A549 (cell line): ENCODE measurements around the gene MAGI2. TPM values are rescaled to one million over a fixed set of nuclear protein-coding genes. Genes with fewer than 3 reads are reported as not detected.

Experiments used
- ATAC-seq, 2 experiments: fragments of 200-7000 bp in 1 of 2; fragments of >200 bp in 1 of 2; cut with Nextera tagmentation in 1 of 2; cut with Tn5 transposase in 1 of 2; 3 replicates each; pipeline versions ENCODE4 v1.8.0 to v1.9.1; 2018 to 2020; ENCODE audit warnings: mild to moderate bottlenecking in 1 of 2, moderate library complexity in 1 of 2
- CTCF ChIA-PET: fragments of 300-600 bp; sonication (Branson Sonifier 250); formaldehyde crosslinking; extraction: SDS; loops from one replicate; lab custom pipeline; 2021; ENCODE audit warnings: antibody characterized with exemption, inconsistent platforms; lab: Yijun Ruan, JAX
- POLR2A ChIA-PET: fragments of 350-600 bp; formaldehyde crosslinking; extraction: SDS; loops from one replicate; lab custom pipeline; 2021; ENCODE audit warnings: antibody characterized with exemption, inconsistent platforms; lab: Yijun Ruan, JAX
- DNase-seq, 2 experiments: peaks; one replicate each; pipeline versions ENCODE4 v3.0.0 to v3.0.0-alpha.2; 2011 to 2016; ENCODE audit warnings: low read depth in 1 of 2, low spot score in 1 of 2
- FAIRE-seq: peaks from 2 replicates; lab custom pipeline; 2011; peaks lifted over from hg19 to GRCh38; lab: Jason Lieb, UNC
- H3K27ac ChIP-seq, 2 experiments: fragments of >200 bp; sonication (Bioruptor Twin); formaldehyde crosslinking; 3 replicates each; pipeline ENCODE4 v1.5.1; 2016 to 2017
- H3K4me1 ChIP-seq: fragments of >200 bp; sonication (Bioruptor Twin); formaldehyde crosslinking; 3 replicates; pipeline ENCODE4 v1.6.1; 2016
- H3K4me2 ChIP-seq: fragments of >200 bp; sonication (Bioruptor Twin); formaldehyde crosslinking; 3 replicates; pipeline ENCODE4 v1.6.1; 2016
- H3K4me3 ChIP-seq: fragments of >200 bp; sonication (Bioruptor Twin); formaldehyde crosslinking; 3 replicates; pipeline ENCODE4 v1.5.1; 2016
- H3K9me3 ChIP-seq: fragments of >200 bp; sonication (Bioruptor Twin); formaldehyde crosslinking; 3 replicates; pipeline ENCODE4 v1.6.1; 2016
- BHLHE40 ChIP-seq: IDR thresholded peaks from 2 replicates; pipeline ENCODE4 v1.6.1; 2012; ENCODE audit warnings: low read depth, low read length, inconsistent platforms
- CEBPB ChIP-seq, 2 experiments: fragments of >200 bp in 1 of 2; sonication (Bioruptor Twin) in 1 of 2; formaldehyde crosslinking in 1 of 2; IDR thresholded peaks; 2 replicates each; pipeline ENCODE4 v1.6.1; 2012 to 2016
- CHD2 ChIP-seq: fragments of 150-350 bp; IDR thresholded peaks from 2 replicates; pipeline ENCODE4 v1.6.1; 2014; ENCODE audit warnings: low read length; ENCODE audit not compliant: partially characterized antibody
- EHF ChIP-seq: fragments of 250-450 bp; sonication (Bioruptor Pico); IDR thresholded peaks from 2 replicates; pipeline ENCODE4 v1.5.0; 2020; ENCODE audit warnings: mild to moderate bottlenecking
- EHMT2 ChIP-seq: fragments of 200-600 bp; sonication (generic); IDR thresholded peaks from 2 replicates; pipeline ENCODE4 v1.6.1; 2016; ENCODE audit warnings: antibody characterized with exemption, low read depth, mild to moderate bottlenecking, moderate library complexity
- EP300 ChIP-seq, 2 experiments: fragments of >200 bp; sonication (Bioruptor Twin); formaldehyde crosslinking; IDR thresholded peaks; 2 replicates in 1 of 2; 3 replicates in 1 of 2; pipeline ENCODE4 v1.6.1; 2016 to 2017
- FOSB ChIP-seq: fragments of 250-450 bp; sonication (Bioruptor Pico); IDR thresholded peaks from 2 replicates; pipeline ENCODE4 v1.5.0; 2020; ENCODE audit warnings: mild to moderate bottlenecking, moderate library complexity
- HEYL ChIP-seq: fragments of 250-450 bp; sonication (Bioruptor Pico); IDR thresholded peaks from 2 replicates; pipeline ENCODE4 v1.8.0; 2021; ENCODE audit warnings: mild to moderate bottlenecking, moderate library complexity
- HOXB5 ChIP-seq: fragments of 250-450 bp; sonication (Bioruptor Pico); IDR thresholded peaks from 2 replicates; pipeline ENCODE4 v1.5.0; 2020; ENCODE audit warnings: mild to moderate bottlenecking, moderate library complexity
- JUN ChIP-seq, 2 experiments: fragments of >200 bp; sonication (Bioruptor Twin); formaldehyde crosslinking; IDR thresholded peaks; 2 replicates in 1 of 2; 3 replicates in 1 of 2; pipeline ENCODE4 v1.6.1; 2016 to 2017
- KDM1A ChIP-seq: fragments of 200-600 bp; sonication (generic); IDR thresholded peaks from 2 replicates; pipeline ENCODE4 v1.6.1; 2016; ENCODE audit warnings: low read depth, mild to moderate bottlenecking
- MAFK ChIP-seq: fragments of 450-650 bp; IDR thresholded peaks from 2 replicates; pipeline ENCODE4 v1.6.1; 2014; ENCODE audit not compliant: partially characterized antibody
- NPAS2 ChIP-seq: fragments of 250-450 bp; sonication (Bioruptor Pico); IDR thresholded peaks from 2 replicates; pipeline ENCODE4 v1.8.0; 2022; ENCODE audit warnings: mild to moderate bottlenecking, moderate library complexity, borderline replicate concordance
- POLR2A ChIP-seq: IDR thresholded peaks from 2 replicates; pipeline ENCODE4 v1.6.1; 2012; ENCODE audit warnings: mild to moderate bottlenecking, low read length
- POLR2AphosphoS2 ChIP-seq: conservative IDR thresholded peaks from 2 replicates; pipeline ENCODE4 v1.6.1; 2012; ENCODE audit warnings: low read length, improper control_type of control experiment, inconsistent platforms
- RARB ChIP-seq: fragments of 250-450 bp; sonication (Bioruptor Pico); IDR thresholded peaks from 2 replicates; pipeline ENCODE4 v1.8.0; 2021; ENCODE audit warnings: mild to moderate bottlenecking, moderate library complexity
- RNF2 ChIP-seq: fragments of 200-600 bp; sonication (generic); IDR thresholded peaks from 2 replicates; pipeline ENCODE4 v1.6.1; 2016; ENCODE audit warnings: low read depth, mild to moderate bottlenecking, antibody characterized with exemption, moderate library complexity, borderline replicate concordance
- TFCP2L1 ChIP-seq: fragments of 250-450 bp; sonication (Bioruptor Pico); IDR thresholded peaks from 2 replicates; pipeline ENCODE4 v1.5.0; 2021; ENCODE audit warnings: mild to moderate bottlenecking
- TP53 ChIP-seq: fragments of 250-450 bp; sonication (Bioruptor Pico); IDR thresholded peaks from 2 replicates; pipeline ENCODE4 v1.5.0; 2021; ENCODE audit warnings: mild to moderate bottlenecking, moderate library complexity
- ZNF302 ChIP-seq: fragments of 250-450 bp; sonication (Bioruptor Pico); IDR thresholded peaks from 2 replicates; pipeline ENCODE4 v1.9.0; 2021; ENCODE audit warnings: inconsistent platforms, mild to moderate bottlenecking, moderate library complexity
- ZSCAN20 ChIP-seq: fragments of 250-450 bp; sonication (Bioruptor Pico); IDR thresholded peaks from 2 replicates; pipeline ENCODE4 v1.8.0; 2022; ENCODE audit warnings: mild to moderate bottlenecking, moderate library complexity
- WGBS: methylation state at CpG from one replicate; pipeline ENCODE4 v1.1.6; 2017; ENCODE audit errors: missing lambda C conversion rate; 5-methylcytosine and 5-hydroxymethylcytosine counted together
- polyA plus RNA-seq, 4 experiments: library from polyadenylated mRNA; depleted of rRNA in 3 of 4; stranded (reverse); fragments of >200 nt; fragmentation: RNase III in 1 of 4; extraction: RNeasy Plus Mini Kit Qiagen cat#74134 plus additional on column Dnase treatment in 1 of 4; gene quantifications; 2 replicates in 3 of 4; 3 replicates in 1 of 4; pipeline ENCODE4 v1.2.3, GENCODE V29; 2011 to 2017
- TF ChIP-seq, protein P1 (sequence below): IDR thresholded peaks from 2 replicates; pipeline ENCODE4 v1.6.1; 2012
- TF ChIP-seq, protein P2 (sequence below): IDR thresholded peaks from 2 replicates; pipeline ENCODE4 v1.6.1; 2012
- TF ChIP-seq, protein P3 (sequence below): fragments of 450-650 bp; IDR thresholded peaks from 2 replicates; pipeline ENCODE4 v1.6.1; 2014; ENCODE audit warnings: antibody characterized with exemption

MAGI2 gene
- polyA plus RNA-seq, 2 of the 4 experiments (the other 2 are of a cell fraction): 0.48 to 0.81 TPM

DNA sequence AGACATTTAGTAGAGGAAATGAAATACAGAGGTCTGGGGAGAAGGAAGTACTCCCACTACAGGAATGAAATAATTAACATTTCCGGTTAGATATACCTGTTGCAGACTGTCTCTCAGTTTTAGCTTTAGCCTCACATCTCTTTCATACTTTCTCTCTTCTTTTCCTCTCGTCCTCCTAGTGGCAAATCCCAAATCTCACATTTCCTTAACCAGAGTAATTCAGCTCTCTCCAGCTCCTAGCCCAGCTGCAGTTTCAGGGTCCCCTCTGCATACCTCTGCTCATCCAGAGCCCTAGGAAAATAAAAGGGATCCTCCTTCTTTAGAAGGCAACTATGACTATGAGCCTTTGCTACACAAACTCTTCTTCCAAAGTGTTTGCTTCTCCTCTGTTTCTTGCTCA lies 1011.7 kb downstream of the MAGI2 start:
- Histone ChIP-seq H3K4me2 (no peak overlapping the region), H3K27ac (no peak overlapping the region), H3K9me3 (no peaks in the 10 kb centered on the region), H3K4me1 (no peaks in the 10 kb centered on the region), H3K4me3 (no peak overlapping the region)
- ATAC-seq: no peak
- 1% methylated on average over 2 of the region's 2 CpGs for WGBS
- no peak for DNase-seq
- no peak for FAIRE-seq
- CTCF ChIA-PET: no interaction called here
- TF ChIP-seq CEBPB (IDR thresholded peaks at IDR 0.05): no peak
- no peak for TF ChIP-seq ZSCAN20
- TF ChIP-seq EHMT2: no peak
- no peak for TF ChIP-seq HEYL (CRISPR knock-in tag)
- no peak for TF ChIP-seq EP300 (IDR thresholded peaks at IDR 0.05)
- TF ChIP-seq, protein P1, sequence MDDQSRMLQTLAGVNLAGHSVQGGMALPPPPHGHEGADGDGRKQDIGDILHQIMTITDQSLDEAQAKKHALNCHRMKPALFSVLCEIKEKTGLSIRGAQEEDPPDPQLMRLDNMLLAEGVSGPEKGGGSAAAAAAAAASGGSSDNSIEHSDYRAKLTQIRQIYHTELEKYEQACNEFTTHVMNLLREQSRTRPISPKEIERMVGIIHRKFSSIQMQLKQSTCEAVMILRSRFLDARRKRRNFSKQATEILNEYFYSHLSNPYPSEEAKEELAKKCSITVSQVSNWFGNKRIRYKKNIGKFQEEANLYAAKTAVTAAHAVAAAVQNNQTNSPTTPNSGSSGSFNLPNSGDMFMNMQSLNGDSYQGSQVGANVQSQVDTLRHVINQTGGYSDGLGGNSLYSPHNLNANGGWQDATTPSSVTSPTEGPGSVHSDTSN: no peak
- no peak for TF ChIP-seq EHF
- TF ChIP-seq POLR2AphosphoS2: no peak
- no peak for TF ChIP-seq NPAS2 (CRISPR knock-in tag)
- TF ChIP-seq MAFK: no peak
- POLR2A ChIA-PET: no interaction called here

DNA sequence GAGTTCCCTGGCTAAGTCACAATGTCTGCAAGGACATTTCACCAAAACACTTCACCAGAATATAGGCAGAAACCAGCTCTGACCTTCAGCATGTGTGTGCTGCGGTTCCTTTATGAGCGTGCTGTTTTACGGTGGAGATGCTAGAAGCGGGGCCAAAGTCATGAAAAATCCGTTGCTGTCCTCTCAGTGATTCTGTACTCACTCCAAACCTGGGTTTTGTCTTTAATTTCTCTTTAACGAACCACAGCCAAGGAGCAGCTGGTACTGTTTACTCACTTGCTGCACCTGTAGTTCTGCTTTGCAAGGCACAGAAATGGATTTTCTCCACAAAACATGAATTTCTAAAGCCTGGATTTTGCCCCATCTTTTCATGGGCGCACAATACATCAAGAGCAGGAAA lies 1015.0 kb downstream of the MAGI2 start:
- TF ChIP-seq ZSCAN20 (no peak), FOSB (CRISPR knock-in tag) (no peak), CHD2 (no peak), BHLHE40 (no peak), HOXB5 (CRISPR knock-in tag) (no peak), ZNF302 (CRISPR knock-in tag) (no peak), KDM1A (no peak), TFCP2L1 (CRISPR knock-in tag) (no peak), RARB (CRISPR knock-in tag) (no peak), POLR2A (no peak), RNF2 (no peak)
- 35% methylated on average over 7 of the region's 7 CpGs for WGBS
- Histone ChIP-seq H3K4me2 (no peak overlapping the region), H3K4me3 (no peak overlapping the region), H3K9me3 (no peaks in the 10 kb centered on the region), H3K27ac (no peak overlapping the region), H3K4me1 (no peaks in the 10 kb centered on the region)
- POLR2A ChIA-PET: no interaction called here
- FAIRE-seq: no peak
- DNase-seq: no peak
- no peak for ATAC-seq
- CTCF ChIA-PET: no interaction called here

DNA sequence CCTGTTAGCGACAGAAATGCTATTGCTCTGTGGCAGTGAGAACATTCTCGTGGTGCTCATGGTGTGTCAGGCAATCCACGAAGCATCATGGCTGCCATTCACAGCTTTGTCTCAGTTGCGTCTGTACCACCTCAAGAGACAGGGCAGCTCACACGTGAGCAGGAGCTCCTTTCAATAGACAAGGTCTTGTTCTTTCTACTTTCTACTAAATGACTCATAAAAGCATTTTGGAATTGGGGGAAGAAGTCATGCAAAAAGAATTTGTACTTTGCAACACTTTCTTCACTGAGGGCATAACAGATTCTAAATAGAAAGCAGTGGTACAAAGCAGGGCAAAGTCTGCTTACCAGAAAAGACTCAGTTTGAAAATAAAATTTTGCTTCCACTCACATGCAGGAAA lies 1016.3 kb downstream of the MAGI2 start:
- TF ChIP-seq, protein P2, sequence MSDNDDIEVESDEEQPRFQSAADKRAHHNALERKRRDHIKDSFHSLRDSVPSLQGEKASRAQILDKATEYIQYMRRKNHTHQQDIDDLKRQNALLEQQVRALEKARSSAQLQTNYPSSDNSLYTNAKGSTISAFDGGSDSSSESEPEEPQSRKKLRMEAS: no peak
- TF ChIP-seq, protein P3, sequence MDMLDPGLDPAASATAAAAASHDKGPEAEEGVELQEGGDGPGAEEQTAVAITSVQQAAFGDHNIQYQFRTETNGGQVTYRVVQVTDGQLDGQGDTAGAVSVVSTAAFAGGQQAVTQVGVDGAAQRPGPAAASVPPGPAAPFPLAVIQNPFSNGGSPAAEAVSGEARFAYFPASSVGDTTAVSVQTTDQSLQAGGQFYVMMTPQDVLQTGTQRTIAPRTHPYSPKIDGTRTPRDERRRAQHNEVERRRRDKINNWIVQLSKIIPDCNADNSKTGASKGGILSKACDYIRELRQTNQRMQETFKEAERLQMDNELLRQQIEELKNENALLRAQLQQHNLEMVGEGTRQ: no peak
- TF ChIP-seq CHD2: no peak
- TF ChIP-seq TP53: no peak
- TF ChIP-seq HOXB5 (CRISPR knock-in tag): no peak
- TF ChIP-seq JUN (IDR thresholded peaks at IDR 0.05): no peak
- TF ChIP-seq NPAS2 (CRISPR knock-in tag): no peak
- Histone ChIP-seq H3K4me2 (no peak overlapping the region), H3K27ac (no peak overlapping the region), H3K4me3 (no peak overlapping the region), H3K9me3 (no peaks in the 10 kb centered on the region), H3K4me1 (no peaks in the 10 kb centered on the region)
- WGBS: 7% methylated on average over 5 of the region's 5 CpGs
- no peak for FAIRE-seq
- ChIA-PET CTCF (no interaction called here), POLR2A (no interaction called here)
- no peak for ATAC-seq
- no peak for DNase-seq
